KMS-11 (cell line): Measurements from ENCODE around the gene PLEKHO2.

Source experiments
- H2AFZ ChIP-seq: fragments of 200-600 bp; sonication (generic); 2 replicates; pipeline ENCODE4 v1.6.1; 2016; ENCODE audit warnings: antibody characterized with exemption, mixed run types, low read depth
- H3K27ac ChIP-seq: fragments of 200-600 bp; sonication (generic); 2 replicates; pipeline ENCODE4 v1.6.1; 2016; ENCODE audit warnings: mild to moderate bottlenecking, mixed run types
- H3K27me3 ChIP-seq: fragments of 200-600 bp; sonication (generic); 2 replicates; pipeline ENCODE4 v1.6.1; 2017; ENCODE audit warnings: mild to moderate bottlenecking, low read depth, mixed run types, moderate library complexity; ENCODE audit not compliant: insufficient read depth
- H3K36me3 ChIP-seq: fragments of 200-600 bp; sonication (generic); 2 replicates; pipeline ENCODE4 v1.6.1; 2017; ENCODE audit warnings: mild to moderate bottlenecking, mixed run types; ENCODE audit not compliant: insufficient read depth
- H3K4me1 ChIP-seq: fragments of 200-600 bp; sonication (generic); 2 replicates; pipeline ENCODE4 v1.6.1; 2016; ENCODE audit warnings: mild to moderate bottlenecking, low read depth, mixed run types; ENCODE audit not compliant: poor library complexity, severe bottlenecking
- H3K4me2 ChIP-seq: fragments of 200-600 bp; sonication (generic); 2 replicates; pipeline ENCODE4 v1.7.0; 2016; ENCODE audit warnings: mild to moderate bottlenecking, mixed run types
- H3K4me3 ChIP-seq: fragments of 200-600 bp; sonication (generic); IDR thresholded peaks from 2 replicates; pipeline ENCODE4 v1.6.1; 2017; ENCODE audit warnings: low read depth, low read length, mixed read lengths; ENCODE audit not compliant: insufficient read depth
- H3K79me2 ChIP-seq: fragments of 200-600 bp; sonication (generic); 2 replicates; pipeline ENCODE4 v1.6.1; 2016; ENCODE audit warnings: low read depth, mixed run types; ENCODE audit not compliant: insufficient read depth
- H3K9ac ChIP-seq: fragments of 200-600 bp; sonication (generic); 2 replicates; pipeline ENCODE4 v1.6.1; 2016; ENCODE audit warnings: mild to moderate bottlenecking, mixed run types
- H4K20me1 ChIP-seq: fragments of 200-600 bp; sonication (generic); 2 replicates; pipeline ENCODE4 v1.6.1; 2016; ENCODE audit warnings: mild to moderate bottlenecking, mixed run types; ENCODE audit not compliant: insufficient read depth
- TF ChIP-seq, protein P1 (sequence below): fragments of 200-600 bp; sonication (generic); conservative IDR thresholded peaks from 2 replicates; pipeline ENCODE4 v1.6.1; 2017; ENCODE audit warnings: low read depth, mild to moderate bottlenecking, antibody characterized with exemption, low read length, moderate library complexity, mixed read lengths

Gene PLEKHO2

DNA sequence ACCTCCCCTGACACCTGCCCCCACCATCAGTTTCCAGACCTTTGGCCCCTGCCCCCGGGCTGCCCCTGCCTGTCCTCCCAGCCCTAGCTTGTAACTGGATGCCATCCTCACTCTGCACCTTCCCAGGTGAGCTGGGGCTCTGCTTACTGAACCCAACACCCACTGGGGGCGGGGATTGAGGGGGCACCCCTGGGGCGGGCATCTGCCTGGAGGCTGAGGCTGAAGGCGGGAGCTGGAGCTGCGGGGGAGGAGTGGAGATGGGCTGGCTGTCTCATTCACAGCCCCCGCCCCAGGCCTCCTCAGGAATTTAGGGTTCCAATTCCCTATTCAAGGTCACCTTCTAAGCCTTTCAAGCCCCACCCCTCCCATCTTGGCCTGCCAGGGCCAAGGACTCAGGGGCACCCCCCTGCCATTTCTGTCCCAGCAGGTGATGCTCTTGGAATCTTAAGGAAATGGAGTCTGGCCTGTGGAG is 33.9 kb upstream of the PLEKHO2 start:
- Histone ChIP-seq H3K4me1 (peaks cover 2% of the 10 kb centered on the region), H3K27ac (no peak overlapping the region), H3K9ac (no peak overlapping the region), H3K4me3 (no peak overlapping the region), H3K36me3 (no peaks in the 10 kb centered on the region), H3K4me2 (no peak overlapping the region), H2AFZ (no peak overlapping the region), H3K27me3 (no peaks in the 10 kb centered on the region), H4K20me1 (no peaks in the 10 kb centered on the region), H3K79me2 (no peaks in the 10 kb centered on the region)
- TF ChIP-seq, protein P1, sequence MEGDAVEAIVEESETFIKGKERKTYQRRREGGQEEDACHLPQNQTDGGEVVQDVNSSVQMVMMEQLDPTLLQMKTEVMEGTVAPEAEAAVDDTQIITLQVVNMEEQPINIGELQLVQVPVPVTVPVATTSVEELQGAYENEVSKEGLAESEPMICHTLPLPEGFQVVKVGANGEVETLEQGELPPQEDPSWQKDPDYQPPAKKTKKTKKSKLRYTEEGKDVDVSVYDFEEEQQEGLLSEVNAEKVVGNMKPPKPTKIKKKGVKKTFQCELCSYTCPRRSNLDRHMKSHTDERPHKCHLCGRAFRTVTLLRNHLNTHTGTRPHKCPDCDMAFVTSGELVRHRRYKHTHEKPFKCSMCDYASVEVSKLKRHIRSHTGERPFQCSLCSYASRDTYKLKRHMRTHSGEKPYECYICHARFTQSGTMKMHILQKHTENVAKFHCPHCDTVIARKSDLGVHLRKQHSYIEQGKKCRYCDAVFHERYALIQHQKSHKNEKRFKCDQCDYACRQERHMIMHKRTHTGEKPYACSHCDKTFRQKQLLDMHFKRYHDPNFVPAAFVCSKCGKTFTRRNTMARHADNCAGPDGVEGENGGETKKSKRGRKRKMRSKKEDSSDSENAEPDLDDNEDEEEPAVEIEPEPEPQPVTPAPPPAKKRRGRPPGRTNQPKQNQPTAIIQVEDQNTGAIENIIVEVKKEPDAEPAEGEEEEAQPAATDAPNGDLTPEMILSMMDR, result no peak

- Histone ChIP-seq H3K27me3 (no peaks in the 10 kb centered on the region), H2AFZ (no peak overlapping the region), H3K4me3 (no peak overlapping the region), H3K9ac (no peak overlapping the region), H3K27ac (no peak overlapping the region), H3K4me1 (peaks cover 12% of the 10 kb centered on the region), H4K20me1 (no peaks in the 10 kb centered on the region), H3K36me3 (no peaks in the 10 kb centered on the region), H3K4me2 (no peak overlapping the region), H3K79me2 (no peaks in the 10 kb centered on the region)
- TF ChIP-seq, protein P1, result no peak
Measured at GRCh38 chr15:64808785-64809453, 32.8 kb upstream of the PLEKHO2 start.

- no peak overlapping the region for H3K4me2 ChIP-seq
- H3K4me1 ChIP-seq, result peaks cover 14% of the 10 kb centered on the region
Measured at GRCh38 chr15:64809649-64810496, 31.8 kb upstream of the PLEKHO2 start.

DNA sequence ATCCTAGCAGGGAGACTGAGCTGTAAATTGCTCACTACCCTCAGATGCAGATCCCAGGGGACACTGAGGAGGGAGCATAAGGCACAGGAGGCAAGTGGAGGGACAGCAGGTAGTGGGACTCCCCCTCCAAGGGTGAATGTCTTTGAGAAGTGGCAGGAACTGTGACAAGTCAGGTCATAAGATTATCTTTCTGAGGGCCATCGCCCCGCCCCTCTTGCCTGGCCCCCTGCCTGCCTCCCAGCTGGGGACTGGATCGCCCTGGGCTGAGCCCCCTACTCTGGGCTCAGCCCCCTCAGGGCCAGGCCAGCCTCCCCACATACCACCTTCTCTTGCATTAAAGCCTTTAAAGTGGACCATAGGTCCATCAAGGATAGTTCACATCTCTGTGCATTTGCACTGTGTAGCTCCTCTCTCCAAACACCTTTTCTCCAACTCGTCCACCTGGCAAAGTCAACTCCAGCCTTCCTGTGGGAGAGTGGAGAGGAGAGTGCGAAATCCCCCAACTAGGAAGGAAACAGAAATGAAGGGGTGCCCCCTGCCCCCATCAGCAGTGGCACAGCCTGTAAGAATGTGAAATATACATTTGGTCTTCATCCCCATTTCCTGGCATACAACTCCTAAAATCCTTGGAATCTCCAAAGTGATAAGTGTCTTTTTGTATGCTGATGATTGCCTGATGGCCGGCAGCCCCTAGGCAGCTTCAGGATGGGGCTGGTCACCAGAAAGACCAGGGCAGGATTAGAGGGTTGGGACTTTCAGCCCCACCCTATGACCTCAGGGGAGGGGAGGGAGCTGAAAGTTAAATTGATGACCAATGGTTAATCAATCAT is 31.0 kb upstream of the PLEKHO2 start:
- Histone ChIP-seq H3K4me1 (peaks cover 18% of the 10 kb centered on the region), H3K9ac (no peak overlapping the region), H3K4me2 (no peak overlapping the region), H2AFZ (no peak overlapping the region), H3K36me3 (no peaks in the 10 kb centered on the region), H3K27me3 (no peaks in the 10 kb centered on the region), H3K27ac (no peak overlapping the region), H3K4me3 (no peak overlapping the region), H3K79me2 (no peaks in the 10 kb centered on the region), H4K20me1 (no peaks in the 10 kb centered on the region)
- TF ChIP-seq, protein P1, result no peak; the same call in 1 of the 2 replicates

More at GRCh38 chr15:64809649-64810496, 31.8 kb upstream of the PLEKHO2 start:
- Histone ChIP-seq H3K9ac (no peak overlapping the region), H3K27ac (no peak overlapping the region), H3K27me3 (no peaks in the 10 kb centered on the region), H4K20me1 (no peaks in the 10 kb centered on the region), H3K4me3 (no peak overlapping the region), H2AFZ (no peak overlapping the region), H3K79me2 (no peaks in the 10 kb centered on the region), H3K36me3 (no peaks in the 10 kb centered on the region)
- TF ChIP-seq, protein P1, result peak; percentile 94
